Adipose tissue (tissue), 3 donors: ENCODE measurements around the gene PACRG. TPM values are rescaled to one million over a fixed set of nuclear protein-coding genes. Genes with fewer than 3 reads are reported as not detected.
"Not testable (repeated sequence)": the region's sequence is repeated elsewhere in the genome, so short reads cannot be mapped to it uniquely, and the experiment has no call there.

ENCODE experiments used
- H3K27ac ChIP-seq: one replicate; pipeline ENCODE4 v1.5.1; 2013; ENCODE audit warnings: low read depth, low read length
- WGBS, 3 donors: extraction: QIAGEN DNeasy Blood & Tissue Kit; methylation state at CpG; one replicate each; pipeline ENCODE4 v1.1.7; 2013; 5-methylcytosine and 5-hydroxymethylcytosine counted together
- polyA plus RNA-seq, 3 donors: library from polyadenylated mRNA; stranded (reverse); fragments of 200-250 nt; gene quantifications; one replicate each; pipeline ENCODE4 v1.2.3, GENCODE V29; 2013
- donor health status: healthy with polysubstance abuse.
- donor health status: Bipolar disorder and iron deficiency.
- donor health status: healthy.

PACRG gene
- polyA plus RNA-seq, 3 donors = 0.34 to 4.8 TPM; not detected in 1

DNA sequence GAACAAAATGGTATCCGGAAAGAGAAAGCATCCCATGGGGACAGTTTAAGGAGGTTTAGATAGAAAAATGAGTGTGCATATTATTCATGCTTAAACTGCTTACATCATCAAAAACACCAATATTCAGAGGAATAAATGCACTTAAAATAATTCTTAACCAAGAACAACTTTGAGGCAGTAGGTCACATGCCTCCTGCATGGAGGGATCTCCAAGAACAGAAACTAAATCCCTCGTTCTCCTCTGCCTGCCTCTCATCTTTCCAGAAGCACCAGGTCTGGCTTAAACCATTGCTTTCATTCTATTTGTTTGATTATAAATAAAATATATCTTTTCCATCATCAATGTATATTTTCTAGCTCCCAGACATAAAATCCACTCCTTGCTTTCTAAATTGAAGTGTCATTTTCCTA is 583.2 kb downstream of the PACRG start:
- no peak overlapping the region for H3K27ac ChIP-seq
- 69 to 71% (median 71%) methylated on average over 2 of the region's 2 CpGs for WGBS, 3 donors

DNA sequence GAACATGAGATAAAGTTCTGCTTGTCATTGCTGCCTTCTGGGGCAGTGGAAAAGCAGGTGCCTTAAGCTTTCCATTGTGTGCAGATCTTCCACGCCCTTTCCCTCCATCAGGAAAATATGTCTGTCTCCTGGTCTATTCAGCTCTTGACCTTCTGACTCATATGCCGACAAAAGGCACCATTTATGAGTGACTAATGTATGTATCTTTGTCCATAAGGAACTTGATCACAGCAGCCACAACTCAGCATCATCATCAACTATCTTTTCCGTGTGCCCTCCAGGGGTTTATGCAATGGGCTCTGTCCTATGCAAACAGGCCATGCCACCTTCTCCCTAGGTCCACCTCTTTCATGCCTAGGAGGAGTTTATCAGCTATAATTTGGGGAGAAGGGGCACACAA is 584.1 kb downstream of the PACRG start:
- 65 to 86% (median 83%) methylated on average over 3 of the region's 3 CpGs for WGBS, 3 donors

DNA sequence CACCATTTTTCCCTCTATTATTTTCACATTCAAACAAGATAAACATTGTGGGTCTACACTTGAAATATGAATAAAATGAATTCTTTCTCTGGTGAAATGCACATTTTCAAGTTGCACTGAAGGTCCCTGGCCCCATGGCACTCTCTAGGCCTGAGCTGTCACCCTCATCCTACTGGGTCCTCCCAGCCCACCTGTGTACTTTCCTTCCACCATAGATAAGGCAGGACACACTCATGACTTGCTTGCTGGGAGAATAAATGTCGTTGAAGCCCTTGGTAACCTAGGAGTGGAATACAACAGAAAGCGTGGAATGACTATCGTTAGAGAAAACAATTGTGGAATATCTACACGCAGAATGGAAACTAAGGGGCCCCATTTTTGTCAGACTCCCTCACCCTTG is 585.8 kb downstream of the PACRG start:
- WGBS, 3 donors = 86 to 96% (median 95%) methylated on average over 4 of the region's 4 CpGs
- H3K27ac ChIP-seq = no peak overlapping the region

More for the DNA sequence above, 584.1 kb downstream of the PACRG start:
- no peak overlapping the region for H3K27ac ChIP-seq

DNA sequence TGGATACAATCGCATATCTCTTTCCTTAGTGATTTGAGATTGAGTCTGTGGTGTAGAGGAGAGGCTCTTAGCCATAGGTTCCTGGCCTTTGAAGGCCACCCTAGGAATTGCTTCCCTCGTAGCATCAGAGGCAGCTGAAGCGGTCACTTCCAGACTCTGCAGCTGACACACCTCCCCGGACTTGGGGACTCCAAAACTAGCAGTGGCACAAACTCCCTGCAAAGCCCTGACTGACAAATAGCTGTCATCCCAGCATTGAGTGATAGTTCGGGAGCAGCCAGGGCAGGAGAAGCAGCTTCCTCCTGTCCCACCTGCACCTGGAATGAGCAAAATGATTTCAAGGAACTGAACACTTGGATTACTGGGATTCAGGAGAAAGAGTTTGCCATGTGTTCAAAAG is 586.2 kb downstream of the PACRG start:
- no peak overlapping the region for H3K27ac ChIP-seq
- 94 to 96% (median 95%) methylated on average over 5 of the region's 5 CpGs for WGBS, 3 donors

DNA sequence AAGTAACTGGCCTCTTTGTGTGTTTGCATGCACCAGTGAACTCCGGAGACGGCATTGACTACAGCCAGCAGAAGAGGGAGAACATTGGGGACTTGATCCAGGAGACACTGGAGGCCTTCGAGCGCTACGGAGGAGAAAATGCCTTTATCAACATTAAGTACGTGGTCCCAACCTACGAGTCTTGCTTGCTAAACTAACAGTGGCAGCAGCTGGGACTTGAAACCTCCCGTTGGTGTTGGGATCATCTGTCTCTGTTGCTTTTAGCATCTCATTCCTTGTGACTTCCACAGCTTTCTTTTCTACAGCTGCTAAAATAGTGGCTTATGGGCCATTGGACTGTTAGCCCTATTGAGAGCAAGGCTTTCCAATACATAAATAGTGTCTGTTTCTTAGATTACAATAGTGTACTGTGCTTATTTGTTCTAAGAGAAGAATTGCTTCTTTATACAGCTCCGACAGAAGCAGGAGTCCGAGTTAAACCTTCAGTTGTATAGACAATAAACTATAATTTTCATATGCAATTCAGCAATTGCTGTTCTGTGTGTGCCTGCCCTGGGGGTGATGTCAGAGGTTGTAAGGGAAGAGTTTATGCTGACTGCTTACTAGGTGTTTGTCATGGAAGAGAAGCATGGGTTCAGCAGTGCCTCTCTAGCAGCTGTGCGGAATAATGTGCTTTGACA is 587.2 kb downstream of the PACRG start:
- WGBS, 3 donors = 78 to 91% (median 91%) methylated on average over 11 of the region's 11 CpGs
- no peak overlapping the region for H3K27ac ChIP-seq

DNA sequence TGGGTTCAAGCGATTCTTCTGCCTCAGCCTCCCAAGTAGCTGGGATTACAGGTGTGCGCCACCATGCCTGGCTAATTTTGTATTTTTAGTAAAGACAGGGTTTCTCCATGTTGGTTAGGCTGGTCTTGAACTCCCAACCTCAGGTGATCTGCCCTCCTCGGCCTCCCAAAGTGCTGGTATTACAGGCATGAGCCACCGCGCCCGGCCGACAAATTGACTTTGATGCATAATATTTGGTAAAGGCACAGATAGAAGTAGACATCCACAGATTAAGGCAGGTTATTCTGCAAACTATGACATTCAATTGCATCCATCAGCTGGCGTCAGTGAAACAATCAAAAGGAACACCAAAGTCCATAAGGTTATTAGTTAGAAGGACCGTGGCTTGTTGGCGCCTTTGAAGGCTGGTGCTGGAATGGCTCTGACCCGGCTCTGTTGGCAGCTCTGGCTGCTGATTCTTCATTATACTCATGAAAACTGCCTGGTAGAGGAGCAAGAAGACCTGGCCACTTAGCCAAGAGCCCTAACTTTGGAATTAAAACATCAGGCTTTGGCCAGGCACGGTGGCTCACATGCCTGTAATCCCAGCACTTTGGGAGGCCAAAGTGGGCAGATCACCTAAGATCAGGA is 589.2 kb downstream of the PACRG start:
- not testable (repeated sequence) for H3K27ac ChIP-seq
- WGBS, 3 donors = 93 to 95% (median 94%) methylated on average over 12 of the region's 12 CpGs

DNA sequence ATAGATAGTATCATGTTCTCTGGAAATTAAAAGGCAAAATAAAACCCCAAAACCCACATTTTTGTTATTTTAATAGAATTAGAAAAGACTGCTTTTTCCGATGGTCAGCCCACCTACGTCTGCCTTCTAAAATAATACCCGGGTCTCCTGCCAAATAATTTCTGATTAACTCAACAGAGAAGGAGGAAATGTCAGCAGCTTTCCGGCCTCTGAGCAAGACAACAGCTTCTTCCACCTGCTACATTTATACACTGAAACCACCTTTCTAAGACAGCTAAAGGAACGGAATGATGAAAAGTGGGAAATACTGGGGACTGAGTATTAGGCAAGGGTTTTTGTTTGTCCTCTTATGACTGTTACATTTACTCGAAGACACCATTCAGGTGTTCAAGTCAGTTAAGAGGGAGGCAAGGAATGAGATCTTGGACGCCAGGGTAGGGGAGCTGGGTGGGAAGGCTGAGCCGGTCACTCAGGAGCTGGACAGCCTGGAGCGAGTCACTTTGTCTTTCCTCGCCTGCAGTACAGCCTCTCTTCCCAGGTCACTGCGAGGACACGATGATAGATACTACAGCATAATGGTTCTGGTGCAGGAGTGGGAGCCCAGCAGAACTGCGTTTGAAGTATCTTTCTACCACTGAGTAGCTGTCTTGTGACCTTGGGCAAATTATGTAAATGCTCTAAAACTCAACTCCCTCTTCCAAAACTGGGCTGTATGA is 590.5 kb downstream of the PACRG start:
- no peak overlapping the region for H3K27ac ChIP-seq
- 74 to 83% (median 76%) methylated on average over 13 of the region's 13 CpGs for WGBS, 3 donors

DNA sequence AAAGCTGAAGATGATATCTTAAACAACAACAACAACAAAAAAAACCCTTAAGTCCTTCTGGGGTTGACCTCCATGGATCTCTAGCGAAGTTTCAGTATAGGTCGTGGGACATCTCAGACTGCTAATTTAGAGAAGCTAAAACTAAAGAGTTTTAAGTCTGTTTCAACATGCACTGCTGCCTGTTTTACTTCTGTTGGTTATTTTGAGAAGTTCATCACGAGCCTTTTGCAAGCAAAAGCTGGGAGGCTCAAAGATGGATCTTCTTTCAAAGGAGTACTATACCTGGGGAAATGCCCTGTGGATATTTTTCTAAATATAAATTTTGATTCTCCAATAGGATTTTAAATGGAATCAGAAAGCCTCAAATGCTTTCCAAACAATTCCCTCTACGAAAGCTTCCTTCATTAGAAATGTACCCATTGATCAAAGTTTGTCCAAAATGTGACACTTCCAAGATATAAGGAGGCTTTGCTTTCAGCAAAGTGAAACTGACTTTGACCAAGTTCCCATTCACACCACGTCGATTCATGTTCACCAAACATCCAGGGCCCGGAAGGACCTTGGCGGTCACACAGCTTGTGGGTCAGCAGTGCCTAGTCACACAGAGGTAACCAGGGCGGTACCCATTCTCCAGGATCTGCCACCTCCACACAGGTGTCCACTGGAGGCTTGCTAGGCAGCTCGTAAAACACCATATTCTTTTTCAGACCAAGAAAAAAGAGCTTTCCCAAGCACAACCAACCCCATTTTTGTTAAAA is 592.0 kb downstream of the PACRG start:
- no peak overlapping the region for H3K27ac ChIP-seq
- 81 to 89% (median 83%) methylated on average over 10 of the region's 10 CpGs for WGBS, 3 donors

DNA sequence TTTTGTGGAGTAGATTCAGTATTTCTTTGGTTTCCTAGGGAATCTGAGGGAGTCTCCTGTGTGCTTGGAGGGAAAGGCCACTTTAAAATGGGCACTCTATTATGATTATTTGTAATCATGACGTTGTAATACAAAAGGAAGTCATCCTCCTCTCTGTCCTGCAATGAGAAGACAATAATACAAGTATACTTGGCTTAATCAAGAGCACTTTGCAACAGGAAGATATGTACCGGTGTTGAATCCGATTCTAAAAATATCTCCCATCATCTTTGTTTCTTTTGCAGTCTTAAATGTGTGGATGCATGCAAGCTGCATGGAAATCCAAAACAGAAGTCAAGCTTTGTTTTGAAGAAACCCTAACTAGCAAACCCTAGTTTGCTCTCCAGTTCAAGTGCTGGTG is 592.6 kb downstream of the PACRG start:
- 46 to 73% (median 50%) methylated on average over 3 of the region's 3 CpGs for WGBS, 3 donors
- no peak overlapping the region for H3K27ac ChIP-seq

DNA sequence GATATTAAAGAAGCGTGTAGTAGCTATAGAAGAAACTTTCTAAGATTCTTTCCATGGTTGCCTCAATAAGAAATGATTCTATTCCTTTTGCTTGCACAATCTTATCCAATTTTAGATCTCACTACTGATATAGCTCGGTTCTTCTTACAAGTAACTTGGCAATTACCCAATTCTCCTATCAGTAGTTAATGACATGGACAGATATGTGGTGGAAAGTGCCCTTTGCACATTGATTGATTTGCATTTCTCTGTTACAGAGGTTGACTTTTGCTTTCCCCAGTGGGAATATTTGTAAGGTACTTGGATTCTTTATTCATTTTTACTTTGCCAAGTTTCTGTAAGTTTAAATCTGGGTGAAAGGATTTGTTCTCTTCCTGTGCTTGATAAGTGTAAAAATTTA is 593.0 kb downstream of the PACRG start:
- H3K27ac ChIP-seq = no peak overlapping the region
- 30 to 46% (median 36%) methylated on average over 2 of the region's 2 CpGs for WGBS, 3 donors

DNA sequence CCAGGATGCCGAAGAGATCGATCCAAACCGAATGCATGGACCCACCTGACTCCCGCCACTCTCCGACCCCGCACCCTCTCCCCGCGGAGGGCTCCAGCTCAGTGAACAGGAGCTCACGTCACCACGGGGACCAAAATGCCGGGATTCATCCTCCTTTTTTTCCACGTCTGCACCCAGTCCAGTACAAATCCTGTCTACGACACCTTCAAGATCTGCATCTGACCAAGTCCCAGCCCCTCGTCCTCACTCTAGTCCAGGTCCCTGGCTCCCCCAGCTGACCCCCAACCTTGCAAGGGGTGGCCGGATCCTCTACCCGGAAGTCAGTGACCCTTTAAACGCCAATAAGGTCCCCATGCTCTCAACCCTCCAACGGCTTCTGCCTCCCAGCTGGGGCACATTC is 593.9 kb downstream of the PACRG start:
- 83 to 96% (median 92%) methylated on average over 16 to 18 of the region's 18 CpGs for WGBS, 3 donors
- H3K27ac ChIP-seq = no peak overlapping the region

DNA sequence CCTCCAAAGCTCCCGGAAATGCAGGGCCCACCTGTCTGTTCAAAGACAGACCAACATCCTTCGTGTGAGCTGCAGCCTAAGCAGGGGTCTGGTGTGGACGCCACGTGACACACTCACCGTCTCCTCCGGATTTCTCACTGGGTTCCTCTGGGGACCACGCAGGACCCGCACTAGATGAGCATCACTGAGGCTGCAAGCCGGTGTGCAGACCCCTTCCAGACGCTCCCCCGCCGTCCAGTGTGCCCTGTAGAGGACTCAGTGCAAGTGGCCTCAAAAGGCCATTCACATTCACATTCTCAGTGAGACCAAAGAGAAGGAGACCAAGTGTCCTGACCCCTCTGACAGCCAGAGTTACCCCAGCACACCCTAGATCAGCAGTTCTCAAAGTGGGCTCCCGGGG is 595.5 kb downstream of the PACRG start:
- H3K27ac ChIP-seq = no peak overlapping the region
- 95 to 97% (median 95%) methylated on average over 13 of the region's 13 CpGs for WGBS, 3 donors

DNA sequence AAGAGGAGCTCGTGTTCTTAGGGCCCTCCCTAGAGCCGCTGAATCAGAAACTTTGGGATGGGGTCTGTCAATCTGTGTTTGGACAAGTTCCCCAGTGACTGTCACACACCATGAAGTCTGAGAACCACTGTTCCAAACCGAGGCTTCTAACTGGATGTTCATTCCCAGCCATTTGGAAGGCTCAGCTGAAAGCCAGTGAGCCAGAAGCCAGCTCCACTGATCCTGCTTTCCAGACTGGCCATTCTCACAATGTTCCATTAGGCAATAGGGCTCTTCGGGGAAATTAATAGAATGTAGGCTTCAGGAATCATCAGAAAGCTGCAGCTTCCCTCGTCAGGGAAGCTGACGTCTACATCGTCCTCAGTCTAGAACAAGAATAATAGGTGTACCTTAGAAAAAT is 595.9 kb downstream of the PACRG start:
- 68 to 83% (median 70%) methylated on average over 7 of the region's 7 CpGs for WGBS, 3 donors
- no peak overlapping the region for H3K27ac ChIP-seq

DNA sequence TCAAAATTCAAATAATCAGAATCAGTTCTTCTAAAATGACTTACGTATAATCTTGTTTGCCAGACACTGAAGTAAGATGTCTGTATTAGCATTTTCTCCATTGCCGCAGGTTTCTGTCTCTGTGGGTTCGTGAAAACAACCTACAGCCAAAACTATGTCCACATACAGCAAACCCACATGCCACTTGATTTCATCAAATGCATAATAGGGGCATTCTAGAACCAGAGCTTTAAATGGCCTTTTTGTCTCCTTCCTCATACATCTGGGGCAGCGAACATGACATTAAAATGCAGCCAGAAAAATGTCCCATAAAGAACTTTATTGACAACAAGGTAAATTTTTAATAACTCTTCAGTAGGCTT is 596.5 kb downstream of the PACRG start:
- WGBS, 3 donors = 81 to 93% (median 90%) methylated on average over 4 of the region's 4 CpGs

DNA sequence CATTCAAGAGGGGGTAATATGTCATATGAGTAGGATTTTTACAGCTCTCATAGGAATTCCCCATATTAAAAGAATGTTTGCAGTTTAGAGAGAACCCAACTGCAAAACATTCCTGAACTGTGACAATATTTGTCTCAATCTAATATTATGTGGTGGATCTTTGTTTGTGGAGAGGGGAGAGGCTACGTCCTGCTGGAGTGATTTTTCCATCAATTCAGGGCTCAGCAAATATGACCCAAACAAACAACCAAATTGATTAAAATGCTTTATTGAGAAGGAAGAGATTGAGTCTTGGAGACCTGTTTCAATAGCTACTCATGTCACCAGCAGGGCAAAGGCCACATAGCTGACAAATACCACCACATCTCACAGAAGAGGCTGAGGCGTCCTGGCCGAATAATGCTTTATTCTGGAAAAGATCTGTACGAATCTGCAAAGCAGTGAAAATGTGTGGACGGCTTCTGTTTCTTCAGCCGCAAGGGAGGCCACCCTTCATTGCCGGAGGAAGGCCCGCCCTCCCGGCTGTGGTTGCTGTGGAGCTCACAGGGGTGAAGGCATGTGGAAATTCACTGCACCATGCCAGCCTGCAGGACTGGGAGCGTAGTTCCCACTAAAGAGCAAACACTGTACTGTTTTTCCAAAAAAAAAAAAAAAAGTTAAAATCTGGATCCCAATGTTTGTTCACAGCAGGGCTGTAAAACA is 597.1 kb downstream of the PACRG start:
- H3K27ac ChIP-seq = no peak overlapping the region
- 37 to 38% (median 38%) methylated on average over 10 of the region's 10 CpGs for WGBS, 3 donors

More for the DNA sequence above, 596.5 kb downstream of the PACRG start:
- H3K27ac ChIP-seq = no peak overlapping the region

DNA sequence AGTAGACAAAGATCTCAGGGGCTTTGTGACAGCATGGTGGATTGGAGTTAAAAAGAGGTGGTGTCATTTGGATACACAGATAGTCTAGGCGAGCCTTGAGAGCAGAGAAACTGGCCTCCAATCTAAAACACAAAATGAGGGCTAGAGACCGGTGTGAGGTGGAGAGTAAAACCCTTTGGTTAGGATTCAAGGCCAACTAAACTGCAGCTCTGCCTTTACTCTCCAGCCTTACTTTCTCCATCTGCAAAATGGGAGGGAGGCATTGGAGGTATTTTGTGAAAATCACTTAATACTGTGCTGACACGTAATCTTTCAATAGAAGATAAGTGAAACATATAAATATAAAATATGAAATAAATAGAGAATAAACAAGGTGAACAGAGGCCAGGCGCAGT is 597.6 kb downstream of the PACRG start:
- 79 to 96% (median 82%) methylated on average over 4 of the region's 4 CpGs for WGBS, 3 donors
- H3K27ac ChIP-seq = no peak overlapping the region

DNA sequence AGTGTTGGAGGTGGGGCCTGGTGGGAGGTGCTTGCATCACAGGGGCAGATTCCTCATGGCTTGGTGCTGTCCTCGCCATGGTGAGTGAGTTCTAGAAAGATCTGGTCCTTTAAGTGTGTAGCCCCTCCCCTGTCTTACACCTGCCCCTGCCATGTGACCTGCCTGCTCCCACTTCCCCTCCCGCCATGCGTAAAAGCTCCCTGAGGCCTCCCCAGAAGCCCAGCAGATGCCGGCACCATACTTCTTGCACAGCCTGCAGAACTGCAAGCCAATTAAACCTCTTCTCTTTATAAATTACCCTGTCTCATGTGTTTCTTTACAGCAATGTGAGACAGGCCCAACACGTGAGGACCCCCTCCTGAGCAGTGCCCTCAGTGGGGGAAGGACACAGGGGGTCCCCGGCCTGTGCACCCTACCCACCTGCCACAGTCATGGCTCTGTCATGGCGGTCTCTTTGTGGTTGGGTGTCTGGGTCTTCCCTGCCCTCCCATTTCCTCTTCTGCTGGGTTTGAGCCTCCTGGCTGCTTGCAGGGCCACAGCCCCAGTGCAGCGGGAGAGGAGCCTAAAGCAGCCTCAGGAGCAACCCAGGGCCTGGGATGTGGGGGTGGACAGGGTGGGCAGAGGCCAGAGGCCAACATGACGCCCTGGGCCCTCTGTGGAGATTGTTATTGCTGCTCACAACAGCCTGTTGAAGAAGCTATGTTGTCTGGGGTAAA is 599.5 kb downstream of the PACRG start:
- no peak overlapping the region for H3K27ac ChIP-seq
- 86 to 93% (median 87%) methylated on average over 9 of the region's 9 CpGs for WGBS, 3 donors

DNA sequence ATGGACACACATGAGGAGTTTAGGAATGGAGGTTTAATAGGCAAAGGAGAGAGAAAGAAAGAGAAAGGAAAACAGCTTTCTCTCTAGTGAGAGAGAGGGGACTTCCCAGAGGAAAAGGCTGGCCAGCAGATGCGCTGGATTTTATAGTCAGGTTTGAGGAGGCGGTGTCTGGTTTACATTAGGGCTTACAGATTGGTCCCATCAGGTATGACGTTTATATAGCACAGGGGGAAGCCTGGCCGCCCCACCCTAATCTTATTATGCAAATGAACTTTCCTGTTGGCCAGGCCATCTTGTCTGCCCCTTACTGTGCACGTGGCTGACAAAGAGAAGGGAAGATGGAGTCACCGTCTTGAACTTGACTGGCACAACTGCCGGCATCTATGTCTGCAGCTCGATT is 600.1 kb downstream of the PACRG start:
- no peak overlapping the region for H3K27ac ChIP-seq
- WGBS, 3 donors = 68 to 79% (median 74%) methylated on average over 8 of the region's 8 CpGs
